ENCODE data around the gene PCSK6. TPM values are rescaled to one million over a fixed set of nuclear protein-coding genes. Genes with fewer than 3 reads are reported as not detected.

The PCSK6 gene
- total RNA-seq, 1 experiment from 2014 or later = 2.9 TPM

DNA sequence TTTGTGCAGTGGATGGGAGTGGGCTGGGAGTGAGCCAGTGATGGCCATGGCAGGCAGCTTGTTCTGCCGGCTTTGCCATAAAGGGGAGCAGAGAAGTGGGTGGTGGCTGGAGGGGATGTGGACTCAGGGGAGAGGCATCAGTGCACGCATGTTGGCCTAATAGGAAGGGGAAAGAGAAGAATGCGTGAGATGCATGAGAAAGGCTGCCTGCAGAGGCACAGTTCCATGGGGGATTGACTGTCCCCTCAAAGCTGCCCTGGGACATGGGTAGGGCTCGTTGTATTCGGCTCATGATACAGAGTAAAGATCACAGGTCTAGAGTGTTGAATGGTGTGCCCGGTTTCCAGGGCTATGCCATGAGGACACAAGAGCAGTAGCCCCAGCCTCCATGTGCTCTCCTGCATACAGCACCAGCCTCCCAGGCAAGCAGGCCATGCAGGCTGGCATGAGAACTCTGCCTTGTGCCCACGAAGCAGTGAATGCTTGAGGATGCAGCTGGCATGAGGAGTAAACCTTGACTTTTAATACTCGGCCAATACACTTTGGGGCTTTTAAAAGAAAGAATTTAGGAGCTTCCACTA, 126.4 kb downstream of the PCSK6 start:
- Mint-ChIP-seq H3K9me3 (peaks cover 7% of the 10 kb centered on the region), H3K4me3 (no peak overlapping the region), H3K27ac (no peak overlapping the region), H3K36me3 (no peaks in the 10 kb centered on the region), H3K4me1 (peaks cover 7% of the 10 kb centered on the region), H3K27me3 (ENCODE audit: low read depth) (no peaks in the 10 kb centered on the region)
- ChIA-PET POLR2A (no interaction called here), CTCF (interaction anchor here (0.7 to 1.6 kb wide), 4 partner anchors 9 to 333 kb away, joined by 3 to 7 read pairs (median 3); no protein-coding TSS in a partner anchor)
- ATAC-seq (no peak; the same call in 1 of the 2 replicates), DNase-seq (ENCODE audit: low spot score) (no peak)
- TF ChIP-seq, protein P1, sequence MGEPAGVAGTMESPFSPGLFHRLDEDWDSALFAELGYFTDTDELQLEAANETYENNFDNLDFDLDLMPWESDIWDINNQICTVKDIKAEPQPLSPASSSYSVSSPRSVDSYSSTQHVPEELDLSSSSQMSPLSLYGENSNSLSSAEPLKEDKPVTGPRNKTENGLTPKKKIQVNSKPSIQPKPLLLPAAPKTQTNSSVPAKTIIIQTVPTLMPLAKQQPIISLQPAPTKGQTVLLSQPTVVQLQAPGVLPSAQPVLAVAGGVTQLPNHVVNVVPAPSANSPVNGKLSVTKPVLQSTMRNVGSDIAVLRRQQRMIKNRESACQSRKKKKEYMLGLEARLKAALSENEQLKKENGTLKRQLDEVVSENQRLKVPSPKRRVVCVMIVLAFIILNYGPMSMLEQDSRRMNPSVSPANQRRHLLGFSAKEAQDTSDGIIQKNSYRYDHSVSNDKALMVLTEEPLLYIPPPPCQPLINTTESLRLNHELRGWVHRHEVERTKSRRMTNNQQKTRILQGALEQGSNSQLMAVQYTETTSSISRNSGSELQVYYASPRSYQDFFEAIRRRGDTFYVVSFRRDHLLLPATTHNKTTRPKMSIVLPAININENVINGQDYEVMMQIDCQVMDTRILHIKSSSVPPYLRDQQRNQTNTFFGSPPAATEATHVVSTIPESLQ (CRISPR knock-in tag; IDR thresholded peaks at IDR 0.05) = no peak
- TF ChIP-seq IRF1 (CRISPR knock-in tag; IDR thresholded peaks at IDR 0.05) (no peak), ZNF121 (CRISPR knock-in tag; IDR thresholded peaks at IDR 0.05) (no peak), GTF2I (CRISPR knock-in tag; conservative IDR thresholded peaks at IDR 0.05) (no peak), NFE2L1 (CRISPR knock-in tag; IDR thresholded peaks at IDR 0.05) (no peak), ZNF263 (CRISPR knock-in tag; IDR thresholded peaks at IDR 0.05; ENCODE audit: low read depth) (no peak), ETV6 (CRISPR knock-in tag; IDR thresholded peaks at IDR 0.05) (no peak)
- TF ChIP-seq, protein P2, sequence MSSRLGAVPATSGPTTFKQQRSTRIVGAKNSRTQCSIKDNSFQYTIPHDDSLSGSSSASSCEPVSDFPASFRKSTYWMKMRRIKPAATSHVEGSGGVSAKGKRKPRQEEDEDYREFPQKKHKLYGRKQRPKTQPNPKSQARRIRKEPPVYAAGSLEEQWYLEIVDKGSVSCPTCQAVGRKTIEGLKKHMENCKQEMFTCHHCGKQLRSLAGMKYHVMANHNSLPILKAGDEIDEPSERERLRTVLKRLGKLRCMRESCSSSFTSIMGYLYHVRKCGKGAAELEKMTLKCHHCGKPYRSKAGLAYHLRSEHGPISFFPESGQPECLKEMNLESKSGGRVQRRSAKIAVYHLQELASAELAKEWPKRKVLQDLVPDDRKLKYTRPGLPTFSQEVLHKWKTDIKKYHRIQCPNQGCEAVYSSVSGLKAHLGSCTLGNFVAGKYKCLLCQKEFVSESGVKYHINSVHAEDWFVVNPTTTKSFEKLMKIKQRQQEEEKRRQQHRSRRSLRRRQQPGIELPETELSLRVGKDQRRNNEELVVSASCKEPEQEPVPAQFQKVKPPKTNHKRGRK (CRISPR knock-in tag; IDR thresholded peaks at IDR 0.05; ENCODE audit: borderline replicate concordance) = no peak

DNA sequence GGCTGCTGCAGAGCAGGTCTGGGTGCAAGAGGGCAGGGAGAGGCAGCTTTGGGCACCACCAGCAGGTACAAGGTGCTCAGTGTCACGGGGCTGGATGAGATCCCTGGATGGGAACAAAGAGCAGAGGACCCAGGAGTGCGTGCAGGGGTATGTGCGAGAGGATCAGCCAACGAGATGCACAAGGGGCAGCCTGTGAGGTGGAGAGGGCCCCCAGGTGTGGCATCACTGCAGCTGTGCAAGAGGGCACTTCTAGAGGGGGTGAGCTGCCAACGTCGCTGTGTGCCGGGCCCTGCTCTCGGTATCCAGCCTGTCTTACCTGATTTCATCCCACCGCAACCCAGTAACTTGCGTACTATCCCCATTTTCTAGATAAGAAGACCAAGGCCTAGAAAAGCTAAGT, 127.1 kb downstream of the PCSK6 start:
- no peak for TF ChIP-seq TEAD4 (CRISPR knock-in tag; IDR thresholded peaks at IDR 0.05)
- TF ChIP-seq, protein P3, sequence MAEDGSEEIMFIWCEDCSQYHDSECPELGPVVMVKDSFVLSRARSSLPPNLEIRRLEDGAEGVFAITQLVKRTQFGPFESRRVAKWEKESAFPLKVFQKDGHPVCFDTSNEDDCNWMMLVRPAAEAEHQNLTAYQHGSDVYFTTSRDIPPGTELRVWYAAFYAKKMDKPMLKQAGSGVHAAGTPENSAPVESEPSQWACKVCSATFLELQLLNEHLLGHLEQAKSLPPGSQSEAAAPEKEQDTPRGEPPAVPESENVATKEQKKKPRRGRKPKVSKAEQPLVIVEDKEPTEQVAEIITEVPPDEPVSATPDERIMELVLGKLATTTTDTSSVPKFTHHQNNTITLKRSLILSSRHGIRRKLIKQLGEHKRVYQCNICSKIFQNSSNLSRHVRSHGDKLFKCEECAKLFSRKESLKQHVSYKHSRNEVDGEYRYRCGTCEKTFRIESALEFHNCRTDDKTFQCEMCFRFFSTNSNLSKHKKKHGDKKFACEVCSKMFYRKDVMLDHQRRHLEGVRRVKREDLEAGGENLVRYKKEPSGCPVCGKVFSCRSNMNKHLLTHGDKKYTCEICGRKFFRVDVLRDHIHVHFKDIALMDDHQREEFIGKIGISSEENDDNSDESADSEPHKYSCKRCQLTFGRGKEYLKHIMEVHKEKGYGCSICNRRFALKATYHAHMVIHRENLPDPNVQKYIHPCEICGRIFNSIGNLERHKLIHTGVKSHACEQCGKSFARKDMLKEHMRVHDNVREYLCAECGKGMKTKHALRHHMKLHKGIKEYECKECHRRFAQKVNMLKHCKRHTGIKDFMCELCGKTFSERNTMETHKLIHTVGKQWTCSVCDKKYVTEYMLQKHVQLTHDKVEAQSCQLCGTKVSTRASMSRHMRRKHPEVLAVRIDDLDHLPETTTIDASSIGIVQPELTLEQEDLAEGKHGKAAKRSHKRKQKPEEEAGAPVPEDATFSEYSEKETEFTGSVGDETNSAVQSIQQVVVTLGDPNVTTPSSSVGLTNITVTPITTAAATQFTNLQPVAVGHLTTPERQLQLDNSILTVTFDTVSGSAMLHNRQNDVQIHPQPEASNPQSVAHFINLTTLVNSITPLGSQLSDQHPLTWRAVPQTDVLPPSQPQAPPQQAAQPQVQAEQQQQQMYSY (CRISPR knock-in tag; IDR thresholded peaks at IDR 0.05) = no peak
- H3K4me1 Mint-ChIP-seq = peaks cover 7% of the 10 kb centered on the region
- ChIA-PET POLR2A (no interaction called here), CTCF (interaction anchor here (1.0 to 1.6 kb wide), 3 partner anchors 9 to 42 kb away, joined by 3 to 7 read pairs (median 3); no protein-coding TSS in a partner anchor)
- peaks cover 7% of the 10 kb centered on the region for H3K9me3 Mint-ChIP-seq
- ATAC-seq (no peak), DNase-seq (ENCODE audit: low spot score) (no peak)
- no peaks in the 10 kb centered on the region for H3K27me3 Mint-ChIP-seq (ENCODE audit: low read depth)
- H3K27ac Mint-ChIP-seq = no peak overlapping the region
- no peaks in the 10 kb centered on the region for H3K36me3 Mint-ChIP-seq
- no peak overlapping the region for H3K4me3 Mint-ChIP-seq

DNA sequence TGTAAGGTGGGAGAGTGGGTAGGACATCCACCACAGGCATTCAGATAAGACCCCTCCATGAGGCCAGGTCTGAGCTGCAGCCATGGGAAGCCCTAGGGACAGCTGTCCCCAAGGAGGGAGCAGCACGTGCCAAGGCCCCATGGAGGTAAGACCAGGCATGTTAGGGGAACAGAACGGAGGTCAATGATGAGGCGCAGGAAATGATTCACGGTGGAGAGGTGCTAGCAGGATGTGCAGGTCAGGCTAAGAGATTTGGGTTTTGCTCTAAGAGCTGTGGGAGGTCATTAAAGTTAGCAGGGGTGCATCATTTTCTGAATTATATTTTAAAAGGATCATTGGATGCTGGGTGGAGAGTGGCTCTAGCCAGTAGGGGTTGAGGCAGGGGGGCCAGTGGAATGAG, 128.1 kb downstream of the PCSK6 start:
- peaks cover 7% of the 10 kb centered on the region for H3K9me3 Mint-ChIP-seq
- H3K36me3 Mint-ChIP-seq = no peaks in the 10 kb centered on the region
- no peaks in the 10 kb centered on the region for H3K27me3 Mint-ChIP-seq (ENCODE audit: low read depth)
- H3K4me3 Mint-ChIP-seq = no peak overlapping the region
- DNase-seq (ENCODE audit: low spot score) (no peak), ATAC-seq (no peak)
- ChIA-PET POLR2A (no interaction called here), CTCF (no interaction called here)
- H3K4me1 Mint-ChIP-seq = peaks cover 7% of the 10 kb centered on the region
- H3K27ac Mint-ChIP-seq = no peak overlapping the region
- TF ChIP-seq, protein P4, sequence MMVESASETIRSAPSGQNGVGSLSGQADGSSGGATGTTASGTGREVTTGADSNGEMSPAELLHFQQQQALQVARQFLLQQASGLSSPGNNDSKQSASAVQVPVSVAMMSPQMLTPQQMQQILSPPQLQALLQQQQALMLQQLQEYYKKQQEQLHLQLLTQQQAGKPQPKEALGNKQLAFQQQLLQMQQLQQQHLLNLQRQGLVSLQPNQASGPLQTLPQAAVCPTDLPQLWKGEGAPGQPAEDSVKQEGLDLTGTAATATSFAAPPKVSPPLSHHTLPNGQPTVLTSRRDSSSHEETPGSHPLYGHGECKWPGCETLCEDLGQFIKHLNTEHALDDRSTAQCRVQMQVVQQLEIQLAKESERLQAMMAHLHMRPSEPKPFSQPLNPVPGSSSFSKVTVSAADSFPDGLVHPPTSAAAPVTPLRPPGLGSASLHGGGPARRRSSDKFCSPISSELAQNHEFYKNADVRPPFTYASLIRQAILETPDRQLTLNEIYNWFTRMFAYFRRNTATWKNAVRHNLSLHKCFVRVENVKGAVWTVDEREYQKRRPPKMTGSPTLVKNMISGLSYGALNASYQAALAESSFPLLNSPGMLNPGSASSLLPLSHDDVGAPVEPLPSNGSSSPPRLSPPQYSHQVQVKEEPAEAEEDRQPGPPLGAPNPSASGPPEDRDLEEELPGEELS (CRISPR knock-in tag; IDR thresholded peaks at IDR 0.05) = no peak
